ENCODE measurements around the gene ZMIZ2. TPM values are rescaled to one million over a fixed set of nuclear protein-coding genes. Genes with fewer than 3 reads are reported as not detected.

ZMIZ2 gene
- total and polyA plus RNA-seq, 2 of the 8 experiments (the other 6 are each of a cell fraction or from before 2014, with no cell fraction given): 24.4 to 66.4 TPM

GRCh38 chr7:44765579-44766415, 17.1 kb downstream of the ZMIZ2 start:
- H3K79me2 ChIP-seq (ENCODE audit: control insufficient read depth in 1 of 2, insufficient read depth in 2 of 2, low read length in 2 of 2): no peaks in the 10 kb centered on the region
- no peak overlapping the region for H4K91ac ChIP-seq (replicated peaks; ENCODE audit: insufficient read length, low read length)
- FAIRE-seq: no peak
- H2AFZ ChIP-seq (ENCODE audit: low read length): no peak overlapping the region
- no peak overlapping the region for H3K4me3 ChIP-seq (ENCODE audit: extremely low read depth in 1 of 4, insufficient read depth in 2 of 4, low read depth in 3 of 4, low read length in 4 of 4)
- no peak overlapping the region for H2BK12ac ChIP-seq (ENCODE audit: low read depth, low read length)
- ChIA-PET CTCF (ENCODE audit: partially characterized antibody) (interaction anchor here (0.8 to 1.4 kb wide), 4 partner anchors 15 to 89 kb away, joined by 3 to 6 read pairs (median 4); no protein-coding TSS in a partner anchor), POLR2A (ENCODE audit: partially characterized antibody) (interaction anchor here (0.9 to 2.9 kb wide), 6 partner anchors 9 to 59 kb away, joined by 3 to 12 read pairs (median 4); partner anchors contain the start of gene PPIA)
- H3K4me1 ChIP-seq (replicated peaks in 1 of 4; ENCODE audit: control insufficient read depth in 3 of 4, insufficient read depth in 4 of 4, low read length in 3 of 4): peaks cover 0 to 4% (median 0%) of the 10 kb centered on the region in 4 experiments; a peak in 1 of 7 replicates
- no peak for DNase-seq (ENCODE audit: low read depth in 1 of 2, low spot score in 2 of 2)
- H3K27me3 ChIP-seq (replicated peaks in 1 of 4; ENCODE audit: control insufficient read depth in 3 of 4, extremely low read depth in 1 of 4, insufficient read depth in 3 of 4, low read length in 3 of 4): no peaks in the 10 kb centered on the region
- H3K18ac ChIP-seq (ENCODE audit: extremely low read depth, low read length): no peak overlapping the region
- H3K4ac ChIP-seq (replicated peaks; ENCODE audit: insufficient read length, low read depth, low read length): no peak overlapping the region
- H3K79me1 ChIP-seq (ENCODE audit: low read depth, low read length): peaks cover 3% of the 10 kb centered on the region
- no peak overlapping the region for H3K23ac ChIP-seq (ENCODE audit: insufficient read length)
- no peak overlapping the region for H2BK5ac ChIP-seq (ENCODE audit: low read depth, low read length)
- no peak overlapping the region for H4K5ac ChIP-seq (ENCODE audit: insufficient read length, low read depth, low read length)
- no peak overlapping the region for H2BK120ac ChIP-seq (replicated peaks; ENCODE audit: low read depth, low read length)
- no peak overlapping the region for H3K9ac ChIP-seq (replicated peaks in 1 of 4; ENCODE audit: extremely low read depth in 1 of 4, low read depth in 3 of 4, low read length in 3 of 4)
- H2BK20ac ChIP-seq (ENCODE audit: low read length): no peak overlapping the region
- no peaks in the 10 kb centered on the region for H3K23me2 ChIP-seq (ENCODE audit: low read depth, low read length)
- H4K20me1 ChIP-seq (replicated peaks in 1 of 2; ENCODE audit: control insufficient read depth in 1 of 2, insufficient read depth in 2 of 2, low read length in 2 of 2): peaks cover 2 to 11% of the 10 kb centered on the region in 2 experiments
- H4K8ac ChIP-seq (ENCODE audit: extremely low read depth, insufficient read depth, low read length): no peak overlapping the region; the same call in 1 of the 2 replicates
- no peak overlapping the region for H2BK15ac ChIP-seq (ENCODE audit: low read length)
- H3K9me3 ChIP-seq (ENCODE audit: insufficient read depth in 2 of 2, low read depth in 1 of 2, low read length in 1 of 2): no peaks in the 10 kb centered on the region
- 93% methylated on average over 17 of the region's 17 CpGs; no CpG with 5 or more reads in 1 of the 2 experiments for WGBS, 2 experiments (ENCODE audit: extremely low coverage in 1 of 2, insufficient coverage in 1 of 2, insufficient read length in 1 of 2, insufficient replicate concordance in 2 of 2, low coverage in 1 of 2, low lambda C conversion rate in 2 of 2, missing lambda C conversion rate in 1 of 2)
- H2AK5ac ChIP-seq (ENCODE audit: low read depth, low read length): no peak overlapping the region
- H3K27ac ChIP-seq (ENCODE audit: low read depth, low read length): no peak overlapping the region
- peaks cover 15 to 70% (median 40%) of the 10 kb centered on the region in 4 experiments for H3K36me3 ChIP-seq (ENCODE audit: control insufficient read depth in 2 of 4, insufficient read depth in 4 of 4, low read length in 3 of 4)
- H3K56ac ChIP-seq (replicated peaks; ENCODE audit: insufficient read length, low read depth, low read length): no peak overlapping the region
- no peak overlapping the region for H3K14ac ChIP-seq (ENCODE audit: insufficient read length)
- no peak overlapping the region for H3K4me2 ChIP-seq (ENCODE audit: insufficient read depth in 1 of 2, low read depth in 2 of 2, low read length in 2 of 2)
- no peak for TF ChIP-seq JUND (IDR thresholded peaks at IDR 0.05; ENCODE audit: low read length)
- TF ChIP-seq SIN3A (conservative IDR thresholded peaks at IDR 0.05 in 1 of 2, IDR thresholded peaks at IDR 0.05 in 1 of 2; ENCODE audit: low read depth in 1 of 2, low read length in 2 of 2): no peak
- TF ChIP-seq TEAD4 (IDR thresholded peaks at IDR 0.05; ENCODE audit: low read depth, low read length): no peak
- no peak for TF ChIP-seq HDAC6 (IDR thresholded peaks at IDR 0.05; ENCODE audit: low read depth, low read length)
- TF ChIP-seq BRCA1 (IDR thresholded peaks at IDR 0.05; ENCODE audit: low read depth, low read length): no peak
- no peak for TF ChIP-seq SP2 (IDR thresholded peaks at IDR 0.05; ENCODE audit: low read length)
- TF ChIP-seq TAF7 (optimal IDR thresholded peaks at IDR 0.05; ENCODE audit: borderline replicate concordance, low read depth, low read length): no peak
- TF ChIP-seq, protein P1, sequence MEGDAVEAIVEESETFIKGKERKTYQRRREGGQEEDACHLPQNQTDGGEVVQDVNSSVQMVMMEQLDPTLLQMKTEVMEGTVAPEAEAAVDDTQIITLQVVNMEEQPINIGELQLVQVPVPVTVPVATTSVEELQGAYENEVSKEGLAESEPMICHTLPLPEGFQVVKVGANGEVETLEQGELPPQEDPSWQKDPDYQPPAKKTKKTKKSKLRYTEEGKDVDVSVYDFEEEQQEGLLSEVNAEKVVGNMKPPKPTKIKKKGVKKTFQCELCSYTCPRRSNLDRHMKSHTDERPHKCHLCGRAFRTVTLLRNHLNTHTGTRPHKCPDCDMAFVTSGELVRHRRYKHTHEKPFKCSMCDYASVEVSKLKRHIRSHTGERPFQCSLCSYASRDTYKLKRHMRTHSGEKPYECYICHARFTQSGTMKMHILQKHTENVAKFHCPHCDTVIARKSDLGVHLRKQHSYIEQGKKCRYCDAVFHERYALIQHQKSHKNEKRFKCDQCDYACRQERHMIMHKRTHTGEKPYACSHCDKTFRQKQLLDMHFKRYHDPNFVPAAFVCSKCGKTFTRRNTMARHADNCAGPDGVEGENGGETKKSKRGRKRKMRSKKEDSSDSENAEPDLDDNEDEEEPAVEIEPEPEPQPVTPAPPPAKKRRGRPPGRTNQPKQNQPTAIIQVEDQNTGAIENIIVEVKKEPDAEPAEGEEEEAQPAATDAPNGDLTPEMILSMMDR (IDR thresholded peaks at IDR 0.05; ENCODE audit: control extremely low read depth in 1 of 3, insufficient read depth in 1 of 3, low read depth in 1 of 3, low read length in 3 of 3): no peak

All from H1 (cell line).